Endothelial cell of umbilical vein (primary cell): ENCODE results near the gene LCN9.

ENCODE experiments used
- CTCF ChIP-seq, 2 donors: IDR thresholded peaks; 1 replicate in 1 of 2; 2 replicates in 1 of 2; pipeline ENCODE4 v1.5.1; 2011; ENCODE audit warnings: low read length in 2 of 2, mild to moderate bottlenecking in 2 of 2, moderate library complexity in 2 of 2, control low read depth in 1 of 2, inconsistent platforms in 1 of 2, low read depth in 1 of 2; ENCODE audit not compliant: insufficient read depth in 1 of 2; ENCODE audit errors: extremely low read depth in 1 of 2
- GATA2 ChIP-seq: IDR thresholded peaks from 2 replicates; pipeline ENCODE4 v1.7.0; 2011; ENCODE audit warnings: low read depth, mild to moderate bottlenecking, moderate library complexity, mixed read lengths, low read length; ENCODE audit not compliant: insufficient read length, insufficient read depth
- POLR2AphosphoS5 ChIP-seq: IDR thresholded peaks from 2 replicates; pipeline ENCODE4 v1.6.1; 2012; ENCODE audit warnings: low read depth, mild to moderate bottlenecking, control low read depth, low read length, moderate library complexity; ENCODE audit not compliant: insufficient read depth

DNA sequence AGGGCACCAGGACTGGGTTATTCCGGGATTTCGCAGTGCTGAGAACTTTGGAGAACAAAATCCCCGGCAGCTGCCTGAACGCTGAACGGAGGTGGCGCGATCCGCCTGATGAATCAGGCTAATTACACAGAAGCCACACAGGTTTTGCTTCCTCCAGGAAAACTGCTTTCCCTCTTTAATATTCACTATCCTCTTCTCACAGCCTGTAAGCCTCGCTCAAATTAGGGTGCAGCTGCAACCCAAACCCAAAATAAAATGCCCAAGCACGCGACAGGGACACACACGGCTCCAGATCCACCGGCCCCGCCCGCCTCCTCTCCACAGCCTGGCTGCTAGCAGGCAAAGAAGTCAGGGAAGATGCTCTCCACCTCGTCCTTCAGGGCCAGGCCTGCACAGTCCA, 30.2 kb downstream of the LCN9 start:
- TF ChIP-seq POLR2AphosphoS5 = no peak
- TF ChIP-seq GATA2 = no peak
- no peak for TF ChIP-seq CTCF (IDR thresholded peaks at IDR 0.05; ENCODE audit: extremely low read depth in 1 of 2, insufficient read depth in 1 of 2, low read depth in 1 of 2, low read length in 2 of 2)
